GM20431 (cell line): ENCODE data around the gene ANKRD63.

Experiments used
- in situ Hi-C: fragments of 300-500 bp; cut with MseI, MboI; formaldehyde crosslinking; loops from one replicate; pipeline ENCODE4 v1.15.0; 2020; ENCODE audit warnings: low sequenced_read_pairs; ENCODE audit not compliant: unreplicated experiment

ANKRD63 gene

DNA sequence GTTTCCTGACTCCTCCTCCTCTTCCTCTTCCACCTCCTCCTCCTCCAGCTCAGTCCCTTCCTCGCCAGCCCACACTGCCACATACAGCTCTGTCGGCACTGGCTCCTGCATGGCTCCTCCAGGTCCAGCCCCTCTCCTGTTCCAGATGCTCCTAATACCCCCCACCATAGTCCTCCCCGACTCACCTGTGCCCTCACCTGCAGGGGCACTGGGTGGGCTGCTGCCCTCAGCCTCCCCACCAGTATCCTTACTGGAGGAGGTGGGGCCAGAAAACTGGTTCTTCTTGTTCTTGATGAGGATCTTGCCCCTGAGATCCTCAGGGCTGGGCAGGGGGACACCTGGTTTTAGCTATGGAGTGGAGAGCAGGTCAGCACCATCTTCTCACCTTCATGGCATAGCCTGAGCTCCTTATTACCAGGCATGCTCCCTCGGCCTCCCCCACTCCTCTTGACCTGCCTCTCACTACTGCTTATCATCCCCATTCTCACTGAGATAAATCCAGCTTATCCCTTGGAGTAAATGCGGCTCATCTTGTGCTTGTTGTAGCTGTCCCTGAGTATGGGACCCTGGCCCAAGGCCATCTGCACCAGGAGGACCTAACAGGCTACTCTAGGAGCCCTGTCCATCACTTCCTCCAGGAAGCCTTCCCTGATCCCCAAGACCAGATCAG, 13.8 kb upstream of the ANKRD63 start:
- in situ Hi-C loops = no loop called here

DNA sequence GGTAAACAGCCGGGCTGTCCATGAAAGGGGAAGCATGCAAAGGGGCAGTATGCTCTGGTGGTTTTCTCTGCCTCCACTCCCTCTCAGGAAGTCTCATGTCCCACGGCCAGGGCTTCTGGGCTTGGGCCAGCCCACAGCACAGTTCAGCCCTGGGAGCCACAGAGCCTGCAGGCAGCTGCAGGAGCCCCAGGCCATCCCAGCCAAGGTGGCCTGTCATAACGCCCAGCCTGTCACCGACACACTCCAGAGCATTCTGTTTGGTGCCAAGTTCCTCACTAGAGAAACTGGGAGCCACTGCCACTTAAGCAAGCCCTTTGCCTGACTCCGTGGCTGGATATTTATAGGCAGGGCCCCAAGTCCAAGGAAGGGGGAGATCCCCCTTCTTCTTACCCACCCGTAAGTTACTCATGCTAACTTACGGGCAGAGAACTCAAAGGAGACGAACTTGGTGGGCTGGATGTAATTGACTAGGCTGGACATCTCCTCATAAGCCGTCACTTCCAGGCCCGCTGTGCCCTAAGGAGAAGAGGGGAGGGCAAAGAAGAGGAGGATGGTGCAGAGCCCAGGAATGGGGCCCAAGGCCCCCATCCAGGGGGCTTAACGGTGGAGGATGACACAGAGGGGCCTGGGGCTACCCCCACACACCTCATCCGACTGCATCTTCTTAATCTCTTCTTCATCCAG, 13.2 kb upstream of the ANKRD63 start:
- in situ Hi-C loops = no loop called here

GRCh38 chr15:40295297-40295696, 12.4 kb upstream of the ANKRD63 start:
- in situ Hi-C loops = no loop called here

- in situ Hi-C loops = no loop called here
These were observed 11.3 kb upstream of the ANKRD63 start for GRCh38 chr15:40293905-40294895.

DNA sequence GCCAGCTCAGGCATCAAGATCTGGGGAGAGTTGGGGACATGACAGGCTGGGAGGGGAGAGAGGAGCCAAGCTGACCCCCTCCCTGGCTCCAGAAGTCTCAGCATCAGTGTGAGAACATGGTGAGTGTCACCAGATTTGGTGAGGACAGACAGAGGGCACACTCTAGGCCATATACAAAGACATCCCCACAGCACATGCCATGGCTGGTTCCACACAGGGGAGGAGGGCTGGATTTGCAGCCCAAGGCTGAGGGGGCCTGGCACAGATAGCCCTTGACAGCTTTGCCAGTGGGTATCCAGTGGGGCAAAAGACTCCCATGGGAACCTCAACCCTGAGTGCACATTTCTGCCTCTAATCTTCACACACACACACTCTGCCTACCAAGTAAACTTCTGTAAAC, 10.1 kb upstream of the ANKRD63 start:
- in situ Hi-C loops = no loop called here

DNA sequence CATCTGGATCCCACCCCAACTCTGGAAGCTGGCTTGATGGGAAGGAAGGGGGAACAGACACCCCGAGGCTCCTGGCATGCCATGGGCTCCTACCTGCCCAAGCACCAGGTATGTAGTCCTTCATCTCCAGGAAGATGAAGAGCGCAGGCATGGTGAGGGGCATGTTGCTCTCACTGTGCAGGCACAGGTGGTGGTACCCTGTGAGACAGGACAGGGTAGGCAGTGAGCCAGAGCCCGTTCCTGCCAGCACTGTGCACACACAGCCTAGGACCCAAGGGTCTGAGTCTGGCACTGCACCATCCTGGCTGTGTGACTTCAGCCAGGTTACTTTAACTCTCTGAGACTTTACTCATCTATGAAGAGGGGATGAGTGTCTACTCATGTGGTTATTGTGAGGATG, 9.4 kb upstream of the ANKRD63 start:
- in situ Hi-C loops = no loop called here

DNA sequence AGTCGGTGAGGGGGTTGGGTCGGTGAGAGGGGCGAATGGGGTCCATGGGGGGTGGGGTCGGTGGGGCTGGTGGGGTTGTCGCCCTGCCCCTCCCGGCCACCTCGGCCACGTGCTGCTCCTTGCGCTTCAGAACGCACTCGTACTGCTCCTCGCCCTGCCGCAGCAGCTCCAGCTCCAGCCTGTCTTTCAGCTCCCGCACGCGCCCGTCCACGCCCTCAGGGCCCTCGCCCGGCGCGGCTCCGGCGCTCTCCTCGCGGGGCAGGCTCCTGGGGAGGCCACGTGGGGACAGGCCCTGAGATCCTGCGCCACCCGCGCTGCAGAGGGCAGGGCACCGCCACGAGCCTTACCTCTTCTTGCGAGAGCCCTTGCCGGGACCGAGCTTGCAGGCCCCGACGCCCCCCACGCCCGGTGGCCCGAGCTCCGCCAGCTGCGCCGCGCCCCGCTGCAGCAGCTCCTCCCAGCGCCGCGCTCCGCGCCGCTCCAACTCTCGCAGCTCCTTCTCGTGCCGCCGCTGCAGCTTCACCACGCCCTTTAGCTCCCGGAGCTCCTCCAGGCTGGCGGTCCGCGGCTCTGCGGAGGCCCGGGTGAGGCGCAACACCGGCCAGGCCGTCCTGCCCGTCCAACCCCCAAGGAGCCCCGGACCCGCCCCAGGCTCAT, 8.2 kb upstream of the ANKRD63 start:
- in situ Hi-C loops = no loop called here

DNA sequence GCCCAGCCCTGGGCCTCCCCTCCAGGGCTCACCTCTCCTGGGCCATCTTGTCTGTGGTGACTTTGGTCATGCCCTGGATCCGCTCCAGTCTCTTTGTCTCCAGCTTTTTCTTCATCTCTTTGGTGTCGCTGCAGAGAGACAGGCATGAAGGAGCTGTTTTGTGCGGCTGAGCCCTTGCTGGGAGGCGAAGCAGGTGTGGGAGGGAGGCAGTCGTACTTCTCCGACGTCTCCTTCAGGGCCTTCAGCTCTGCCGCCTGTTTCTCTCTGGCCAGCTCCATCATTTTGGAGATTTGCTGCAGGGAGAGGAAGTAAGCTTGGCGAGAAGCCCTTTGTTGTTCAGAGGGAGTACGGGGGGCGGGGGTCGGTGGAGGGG, 7.7 kb upstream of the ANKRD63 start:
- in situ Hi-C loops = no loop called here

GRCh38 chr15:40289140-40289775, 6.4 kb upstream of the ANKRD63 start:
- in situ Hi-C loops = no loop called here

GRCh38 chr15:40287968-40288367, 5.1 kb upstream of the ANKRD63 start:
- in situ Hi-C loops = no loop called here

- in situ Hi-C loops = no loop called here
These were observed 4.6 kb upstream of the ANKRD63 start for GRCh38 chr15:40287505-40287904.

- in situ Hi-C loops = no loop called here
These were observed 3.9 kb upstream of the ANKRD63 start for GRCh38 chr15:40286794-40287193.

GRCh38 chr15:40286061-40286532, 3.2 kb upstream of the ANKRD63 start:
- in situ Hi-C loops = no loop called here

- in situ Hi-C loops = no loop called here
These were observed 2.7 kb upstream of the ANKRD63 start for GRCh38 chr15:40285554-40286011.

- in situ Hi-C loops = no loop called here
These were observed 2.3 kb upstream of the ANKRD63 start for GRCh38 chr15:40285151-40285550.

- in situ Hi-C loops = no loop called here
These were observed 894 bp upstream of the ANKRD63 start for GRCh38 chr15:40283615-40284300.

GRCh38 chr15:40282147-40282868, 556 bp downstream of the ANKRD63 start:
- in situ Hi-C loops = no loop called here

DNA sequence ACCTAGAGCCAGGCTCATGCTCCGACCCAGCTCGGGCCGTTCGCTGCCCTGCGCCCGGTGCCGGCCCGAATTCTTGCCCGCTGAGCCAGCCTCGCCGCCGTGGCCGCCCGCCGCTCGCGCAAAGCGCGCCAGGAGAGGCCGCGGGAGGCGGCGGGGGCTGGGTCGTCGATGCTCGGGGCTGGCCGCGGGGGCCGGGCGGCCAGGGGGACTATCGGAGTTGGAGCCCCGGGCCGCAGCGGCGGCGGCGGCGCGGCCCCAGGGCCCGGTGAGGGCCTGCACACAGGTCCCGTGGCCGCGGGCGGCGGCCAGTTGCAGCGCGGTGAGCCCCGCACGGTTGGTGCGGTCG, 1.1 kb downstream of the ANKRD63 start:
- in situ Hi-C loops = no loop called here
